Endothelial cell (in vitro differentiated cells): ENCODE data around the gene SBF1. TPM values are rescaled to one million over a fixed set of nuclear protein-coding genes. Genes with fewer than 3 reads are reported as not detected.

Source experiments
- DNase-seq: peaks from one replicate; pipeline ENCODE4 v3.0.0; 2021; ENCODE audit warnings: low spot score
- H3K27ac Mint-ChIP-seq: one replicate; pipeline ENCODE4 v1.8.0; 2021; ENCODE audit warnings: mixed read lengths, inconsistent platforms; ENCODE audit not compliant: unreplicated experiment
- H3K27me3 Mint-ChIP-seq: one replicate; pipeline ENCODE4 v1.8.0; 2021; ENCODE audit warnings: mild to moderate bottlenecking, moderate library complexity, mixed read lengths, inconsistent platforms; ENCODE audit not compliant: unreplicated experiment
- H3K36me3 Mint-ChIP-seq: one replicate; pipeline ENCODE4 v1.8.0; 2021; ENCODE audit warnings: mild to moderate bottlenecking, low read depth, mixed read lengths, inconsistent platforms; ENCODE audit not compliant: unreplicated experiment
- H3K4me1 Mint-ChIP-seq: one replicate; pipeline ENCODE4 v1.8.0; 2021; ENCODE audit warnings: mild to moderate bottlenecking, mixed read lengths, inconsistent platforms; ENCODE audit not compliant: unreplicated experiment
- H3K4me3 Mint-ChIP-seq: one replicate; pipeline ENCODE4 v1.8.0; 2021; ENCODE audit warnings: mild to moderate bottlenecking, mixed read lengths, inconsistent platforms; ENCODE audit not compliant: unreplicated experiment
- H3K9me3 Mint-ChIP-seq: one replicate; pipeline ENCODE4 v1.8.0; 2021; ENCODE audit warnings: mixed read lengths, inconsistent platforms; ENCODE audit not compliant: unreplicated experiment
- total RNA-seq: library from RNA; stranded (reverse); fragmentation: NEBNext Ultra II Directional; extraction: Animal tissue kit (Norgen Biotek cat#: 25700); gene quantifications from one replicate; pipeline ENCODE4 v1.2.1, GENCODE V29; 2021; ENCODE audit not compliant: unreplicated experiment
- TF ChIP-seq, protein P1 (sequence below): fragments of 200-600 bp; sonication (generic); IDR thresholded peaks from one replicate; pipeline ENCODE4 v1.5.0; 2021; ENCODE audit warnings: antibody characterized with exemption; ENCODE audit not compliant: unreplicated experiment

SBF1 gene
- total RNA-seq, 1 donor from 2014 or later = 76.7 TPM

DNA sequence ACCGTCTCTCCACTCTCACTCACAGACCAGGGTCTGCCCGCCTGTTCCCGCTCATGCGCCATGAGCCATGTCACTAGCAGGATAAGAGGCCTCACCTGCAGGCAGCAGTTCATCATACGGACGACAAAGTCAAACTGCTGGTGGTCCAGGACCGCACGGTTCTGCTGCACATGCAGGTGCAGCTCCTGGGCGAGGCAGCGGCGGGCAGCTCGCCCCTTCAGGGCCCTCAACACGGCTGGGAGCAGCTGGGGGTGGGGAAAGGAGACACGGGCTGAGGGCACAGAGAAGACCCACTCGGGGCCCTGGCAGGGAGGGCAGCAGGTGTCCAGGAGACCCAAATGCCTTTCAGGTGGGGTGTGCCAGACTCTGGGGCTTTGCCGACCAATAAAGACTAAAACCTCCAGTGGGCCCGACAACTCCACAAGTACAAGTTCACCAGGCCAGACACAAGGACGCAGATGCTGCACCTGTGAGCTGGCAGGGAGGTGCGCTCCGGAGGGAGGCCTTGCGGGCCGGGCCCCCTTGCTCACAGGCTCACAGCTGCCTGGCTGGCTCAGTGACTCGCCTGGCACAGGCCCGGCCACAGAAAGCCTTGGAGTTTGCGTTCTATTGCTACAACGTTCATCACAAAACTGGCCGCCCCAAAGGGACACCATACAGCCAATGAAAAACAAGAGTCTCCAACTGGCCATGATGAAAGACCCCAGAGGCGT, 11.5 kb downstream of the SBF1 start:
- peak overlapping the region; percentile 59 for H3K4me3 Mint-ChIP-seq
- no peak for DNase-seq
- TF ChIP-seq, protein P1, sequence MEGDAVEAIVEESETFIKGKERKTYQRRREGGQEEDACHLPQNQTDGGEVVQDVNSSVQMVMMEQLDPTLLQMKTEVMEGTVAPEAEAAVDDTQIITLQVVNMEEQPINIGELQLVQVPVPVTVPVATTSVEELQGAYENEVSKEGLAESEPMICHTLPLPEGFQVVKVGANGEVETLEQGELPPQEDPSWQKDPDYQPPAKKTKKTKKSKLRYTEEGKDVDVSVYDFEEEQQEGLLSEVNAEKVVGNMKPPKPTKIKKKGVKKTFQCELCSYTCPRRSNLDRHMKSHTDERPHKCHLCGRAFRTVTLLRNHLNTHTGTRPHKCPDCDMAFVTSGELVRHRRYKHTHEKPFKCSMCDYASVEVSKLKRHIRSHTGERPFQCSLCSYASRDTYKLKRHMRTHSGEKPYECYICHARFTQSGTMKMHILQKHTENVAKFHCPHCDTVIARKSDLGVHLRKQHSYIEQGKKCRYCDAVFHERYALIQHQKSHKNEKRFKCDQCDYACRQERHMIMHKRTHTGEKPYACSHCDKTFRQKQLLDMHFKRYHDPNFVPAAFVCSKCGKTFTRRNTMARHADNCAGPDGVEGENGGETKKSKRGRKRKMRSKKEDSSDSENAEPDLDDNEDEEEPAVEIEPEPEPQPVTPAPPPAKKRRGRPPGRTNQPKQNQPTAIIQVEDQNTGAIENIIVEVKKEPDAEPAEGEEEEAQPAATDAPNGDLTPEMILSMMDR = no peak
- H3K27me3 Mint-ChIP-seq = peaks cover 4% of the 10 kb centered on the region
- peaks cover 3% of the 10 kb centered on the region for H3K4me1 Mint-ChIP-seq
- H3K27ac Mint-ChIP-seq = no peak overlapping the region
- H3K9me3 Mint-ChIP-seq = no peaks in the 10 kb centered on the region
- H3K36me3 Mint-ChIP-seq = peaks cover 31% of the 10 kb centered on the region

DNA sequence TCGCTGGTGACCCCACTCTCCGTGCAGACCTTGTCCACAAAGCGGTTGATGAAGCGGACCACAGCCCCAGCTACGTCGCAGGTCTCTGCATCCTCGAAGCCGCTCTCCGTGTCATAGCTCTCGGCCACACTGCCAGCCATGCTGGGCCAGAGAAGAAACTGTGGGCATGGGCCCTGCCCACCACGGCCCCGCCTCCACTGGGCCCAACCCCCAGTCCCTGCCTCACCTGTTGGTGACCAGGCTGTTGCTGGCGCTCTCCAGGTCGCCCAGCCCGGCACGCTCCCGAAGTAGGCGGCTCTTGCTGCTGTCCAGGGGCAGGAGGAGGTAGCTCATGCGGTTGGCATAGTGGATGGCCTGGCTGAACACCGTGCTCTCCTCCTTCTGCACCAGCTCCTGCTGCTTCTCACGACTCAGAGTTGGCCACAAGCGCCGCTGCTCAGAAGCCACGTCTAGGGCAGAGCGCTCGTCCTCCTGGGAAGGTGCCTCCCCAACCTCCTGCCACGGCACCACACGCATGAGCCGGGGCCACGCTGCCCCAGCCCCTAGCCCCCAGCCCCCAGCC, 12.8 kb downstream of the SBF1 start:
- Mint-ChIP-seq H3K4me3 (no peak overlapping the region), H3K4me1 (peaks cover 6% of the 10 kb centered on the region), H3K36me3 (peaks cover 36% of the 10 kb centered on the region), H3K9me3 (no peaks in the 10 kb centered on the region), H3K27ac (no peak overlapping the region), H3K27me3 (peaks cover 4% of the 10 kb centered on the region)
- no peak for DNase-seq
- TF ChIP-seq, protein P1 = no peak

DNA sequence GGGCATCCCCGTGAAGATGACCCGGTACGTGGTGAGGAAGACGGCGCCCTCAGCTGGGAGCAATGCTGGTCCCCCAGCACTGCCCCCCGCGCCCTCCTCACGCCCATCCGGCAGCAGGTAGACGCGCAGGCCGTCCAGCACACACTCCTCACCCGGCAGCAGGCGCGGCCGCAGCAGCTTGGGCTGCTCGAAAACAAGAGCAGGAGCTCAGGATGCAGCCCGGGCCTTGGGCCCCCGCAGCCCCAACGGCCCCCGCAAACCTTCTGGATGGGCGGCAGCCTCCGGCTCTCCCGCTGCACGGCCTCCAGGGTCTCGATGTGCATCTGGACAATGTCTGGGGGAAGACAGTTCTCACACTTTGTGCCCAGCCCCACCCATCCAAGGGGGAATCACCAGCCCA, 13.3 kb downstream of the SBF1 start:
- TF ChIP-seq, protein P1 = no peak
- Mint-ChIP-seq H3K27me3 (peaks cover 3% of the 10 kb centered on the region), H3K36me3 (peaks cover 31% of the 10 kb centered on the region), H3K4me3 (no peak overlapping the region), H3K9me3 (no peaks in the 10 kb centered on the region), H3K4me1 (peaks cover 3% of the 10 kb centered on the region), H3K27ac (no peak overlapping the region)
- DNase-seq = no peak

DNA sequence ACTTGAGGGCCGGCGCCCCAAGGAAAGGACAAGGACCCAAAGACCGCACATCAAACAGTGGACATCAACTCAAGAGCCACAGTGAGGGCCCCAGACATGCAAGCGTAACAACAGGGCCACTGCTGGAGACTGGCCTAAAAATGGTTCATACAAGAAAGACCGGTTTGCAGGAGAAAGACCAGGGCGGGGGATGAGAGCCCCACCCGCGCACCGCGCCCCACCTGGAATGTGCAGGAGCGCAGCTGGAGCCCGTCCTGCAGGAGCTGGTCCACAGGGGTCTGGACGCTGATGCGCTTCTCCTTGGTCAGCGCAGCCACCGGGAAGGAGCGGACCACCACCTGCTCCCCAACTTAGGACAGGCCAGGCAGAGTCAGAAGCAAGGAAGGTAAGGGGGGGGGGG, 13.9 kb downstream of the SBF1 start:
- no peak overlapping the region for H3K27ac Mint-ChIP-seq
- H3K27me3 Mint-ChIP-seq = peaks cover 3% of the 10 kb centered on the region
- peaks cover 31% of the 10 kb centered on the region for H3K36me3 Mint-ChIP-seq
- H3K4me1 Mint-ChIP-seq = peaks cover 3% of the 10 kb centered on the region
- TF ChIP-seq, protein P1 = no peak
- H3K4me3 Mint-ChIP-seq = no peak overlapping the region
- DNase-seq = no peak
- H3K9me3 Mint-ChIP-seq = no peaks in the 10 kb centered on the region

DNA sequence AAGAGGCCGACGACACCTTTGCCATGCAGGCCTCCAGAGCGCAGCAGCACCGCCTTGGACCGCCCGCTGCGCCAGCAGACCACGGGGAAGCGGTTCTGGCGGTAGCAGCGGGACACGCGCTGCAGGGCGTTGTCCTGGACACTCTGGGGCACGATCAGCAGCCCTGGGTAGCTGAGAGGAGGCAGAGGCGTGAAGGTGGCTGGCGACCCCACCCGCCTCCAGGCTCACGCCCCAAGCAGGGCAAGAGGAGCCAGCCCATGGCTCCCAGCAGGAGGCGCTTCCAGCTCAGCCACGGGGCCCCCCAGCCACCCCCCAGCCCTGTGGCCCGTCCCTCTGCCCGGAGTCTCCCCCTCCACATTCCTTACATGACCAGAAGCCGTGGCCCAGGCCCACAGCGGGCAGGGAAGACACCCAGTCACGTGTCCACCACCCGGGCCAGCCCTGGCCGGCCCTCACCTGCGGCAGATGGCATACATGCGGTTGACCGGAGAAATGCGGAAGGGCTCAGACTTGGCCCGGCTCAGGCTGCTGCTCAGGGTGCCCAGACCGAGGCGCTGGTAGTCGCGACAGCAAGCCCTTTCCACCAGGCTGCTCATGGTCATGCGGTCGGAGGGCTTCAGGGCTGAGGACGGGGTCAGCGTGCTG, 15.2 kb downstream of the SBF1 start:
- peaks cover 3% of the 10 kb centered on the region for H3K4me1 Mint-ChIP-seq
- TF ChIP-seq, protein P1 = no peak
- H3K4me3 Mint-ChIP-seq = no peak overlapping the region
- no peak overlapping the region for H3K27ac Mint-ChIP-seq
- no peak for DNase-seq
- H3K9me3 Mint-ChIP-seq = no peaks in the 10 kb centered on the region
- H3K27me3 Mint-ChIP-seq = peaks cover 3% of the 10 kb centered on the region
- peaks cover 31% of the 10 kb centered on the region for H3K36me3 Mint-ChIP-seq
